Smooth muscle cell (in vitro differentiated cells): ENCODE measurements around the gene BIN1. TPM values are rescaled to one million over a fixed set of nuclear protein-coding genes. Genes with fewer than 3 reads are reported as not detected.

Experiments
- DNase-seq: peaks from one replicate; lab custom pipeline; 2025; ENCODE audit not compliant: unreplicated experiment; lab: John Stamatoyannopoulos, UW
- H2AFZ ChIP-seq: fragments of 200-600 bp; sonication (generic); 2 replicates; pipeline ENCODE4 v1.6.0; 2016; ENCODE audit warnings: antibody characterized with exemption, low read depth, mild to moderate bottlenecking
- H3F3A ChIP-seq: fragments of 200-600 bp; sonication (generic); 2 replicates; pipeline ENCODE4 v1.6.0; 2017; ENCODE audit warnings: antibody characterized with exemption, low read depth
- H3K27ac ChIP-seq: fragments of 200-600 bp; sonication (generic); 2 replicates; pipeline ENCODE4 v1.5.1; 2016; ENCODE audit warnings: low read depth, mild to moderate bottlenecking
- H3K27me3 ChIP-seq: fragments of 200-600 bp; sonication (generic); 2 replicates; pipeline ENCODE4 v1.6.1; 2016; ENCODE audit warnings: low read depth, mild to moderate bottlenecking
- H3K36me3 ChIP-seq: fragments of 200-600 bp; sonication (generic); 2 replicates; pipeline ENCODE4 v1.5.1; 2016; ENCODE audit warnings: low read depth
- H3K4me1 ChIP-seq: fragments of 200-600 bp; sonication (generic); 2 replicates; pipeline ENCODE4 v1.5.1; 2016; ENCODE audit warnings: low read depth
- H3K4me2 ChIP-seq: fragments of 200-600 bp; sonication (generic); 2 replicates; pipeline ENCODE4 v1.6.0; 2016; ENCODE audit warnings: mild to moderate bottlenecking
- H3K4me3 ChIP-seq: fragments of 200-600 bp; sonication (generic); 2 replicates; pipeline ENCODE4 v1.5.1; 2016; ENCODE audit warnings: mild to moderate bottlenecking
- H3K79me2 ChIP-seq: fragments of 200-600 bp; sonication (generic); 2 replicates; pipeline ENCODE4 v1.6.0; 2016; ENCODE audit warnings: low read depth, mild to moderate bottlenecking
- H3K9ac ChIP-seq: fragments of 200-600 bp; sonication (generic); 2 replicates; pipeline ENCODE4 v1.6.0; 2016; ENCODE audit warnings: low read depth
- H3K9me3 ChIP-seq: fragments of 200-600 bp; sonication (generic); replicated peaks from 2 replicates; pipeline ENCODE4 v1.5.1; 2016; ENCODE audit warnings: low read depth
- H4K20me1 ChIP-seq: fragments of 200-600 bp; sonication (generic); 2 replicates; pipeline ENCODE4 v1.6.0; 2016; ENCODE audit warnings: low read depth
- CTCF ChIP-seq: fragments of 200-600 bp; sonication (generic); IDR thresholded peaks from 2 replicates; pipeline ENCODE4 v1.5.1; 2017; ENCODE audit warnings: borderline replicate concordance, mild to moderate bottlenecking, antibody characterized with exemption; ENCODE audit not compliant: insufficient read depth, poor library complexity, severe bottlenecking
- WGBS: methylation state at CpG from one replicate; pipeline ENCODE4 v1.1.7; 2016; ENCODE audit warnings: low lambda C conversion rate; 5-methylcytosine and 5-hydroxymethylcytosine counted together
- polyA plus RNA-seq: library from polyadenylated mRNA; unstranded; fragments of >200 nt; fragmentation: Nextera tagmentation; extraction: Ambion mirVana; gene quantifications from 2 replicates; pipeline ENCODE4 v1.2.1, GENCODE V29; 2016
- total RNA-seq: library from RNA; depleted of rRNA; stranded (reverse); fragments of >200 nt; gene quantifications from 2 replicates; pipeline ENCODE4 v1.2.3, GENCODE V29; 2014

Gene BIN1
- total and polyA plus RNA-seq, 2 experiments from 2014 or later: 25.4 to 32.4 TPM

- Histone ChIP-seq H3K4me2 (no peak overlapping the region), H2AFZ (no peak overlapping the region), H3K27ac (no peak overlapping the region), H3K9me3 (no peaks in the 10 kb centered on the region), H4K20me1 (peaks cover 15% of the 10 kb centered on the region), H3K9ac (no peak overlapping the region), H3F3A (no peaks in the 10 kb centered on the region), H3K36me3 (no peaks in the 10 kb centered on the region), H3K4me1 (no peaks in the 10 kb centered on the region), H3K27me3 (no peaks in the 10 kb centered on the region), H3K79me2 (no peaks in the 10 kb centered on the region), H3K4me3 (no peak overlapping the region)
- 92% methylated on average over 16 of the region's 20 CpGs for WGBS
- DNase-seq: no peak
- no peak for TF ChIP-seq CTCF
Measured at GRCh38 chr2:127068351-127068741, 38.6 kb downstream of the BIN1 start.

- 58% methylated on average over 19 of the region's 19 CpGs for WGBS
- Histone ChIP-seq H3K79me2 (no peaks in the 10 kb centered on the region), H3K36me3 (no peaks in the 10 kb centered on the region), H3K9ac (no peak overlapping the region), H3K27me3 (no peaks in the 10 kb centered on the region), H2AFZ (no peak overlapping the region), H3K4me2 (no peak overlapping the region), H4K20me1 (peaks cover 9% of the 10 kb centered on the region), H3K4me3 (no peak overlapping the region), H3F3A (no peaks in the 10 kb centered on the region), H3K27ac (no peak overlapping the region), H3K4me1 (no peaks in the 10 kb centered on the region), H3K9me3 (no peaks in the 10 kb centered on the region)
- TF ChIP-seq CTCF: peak; percentile 73
- no peak for DNase-seq
Measured at GRCh38 chr2:127067620-127068350, 39.2 kb downstream of the BIN1 start.

DNA sequence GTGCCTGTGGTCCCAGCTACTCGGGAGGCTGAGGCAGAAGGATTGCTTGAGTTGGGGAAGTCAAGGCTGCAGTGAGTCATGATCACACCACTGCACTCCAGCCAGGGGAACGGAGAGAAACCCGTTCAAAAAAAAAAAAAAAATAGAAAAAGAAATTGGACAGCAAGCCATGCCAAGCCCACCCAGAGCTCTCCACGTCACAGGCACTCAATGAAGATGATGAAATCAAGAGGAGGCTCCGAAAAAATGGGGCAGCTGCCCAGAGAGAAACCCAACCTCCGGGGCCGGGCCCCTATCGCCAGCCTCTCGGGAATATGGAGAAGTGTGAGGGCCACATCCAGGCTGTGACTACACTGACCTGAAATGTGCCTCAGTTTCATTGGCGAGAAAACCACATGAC, 40.0 kb downstream of the BIN1 start:
- no peak overlapping the region for H2AFZ ChIP-seq
- no peak overlapping the region for H3K4me2 ChIP-seq
- H3K79me2 ChIP-seq: no peaks in the 10 kb centered on the region
- no peak overlapping the region for H3K9ac ChIP-seq
- no peaks in the 10 kb centered on the region for H3F3A ChIP-seq
- no peaks in the 10 kb centered on the region for H3K4me1 ChIP-seq
- H4K20me1 ChIP-seq: peaks cover 3% of the 10 kb centered on the region
- no peak overlapping the region for H3K27ac ChIP-seq
- WGBS: 89% methylated on average over 10 of the region's 10 CpGs
- TF ChIP-seq CTCF: no peak
- DNase-seq: no peak
- H3K4me3 ChIP-seq: no peak overlapping the region
- no peaks in the 10 kb centered on the region for H3K9me3 ChIP-seq
- no peaks in the 10 kb centered on the region for H3K27me3 ChIP-seq
- no peaks in the 10 kb centered on the region for H3K36me3 ChIP-seq

DNA sequence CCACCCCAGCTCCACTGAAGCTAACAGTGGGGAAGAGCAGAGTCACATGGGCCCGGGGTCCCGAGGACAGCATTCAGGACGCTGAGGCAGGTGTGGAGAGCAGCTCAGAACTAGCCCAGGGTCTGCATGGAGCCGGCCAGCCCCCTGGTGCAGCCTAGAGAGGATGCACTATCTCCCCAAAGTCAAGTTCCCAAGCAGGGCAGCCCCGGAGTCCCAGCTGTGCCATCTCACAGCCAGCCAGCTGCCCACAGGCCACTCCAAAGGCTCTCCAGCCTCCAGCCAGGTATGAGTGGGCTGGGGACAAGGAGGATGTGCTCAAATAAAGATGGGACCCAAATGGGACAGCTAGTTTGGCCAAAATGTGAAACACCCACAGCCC, 41.0 kb downstream of the BIN1 start:
- TF ChIP-seq CTCF: no peak
- Histone ChIP-seq H3K27ac (no peak overlapping the region), H3K36me3 (no peaks in the 10 kb centered on the region), H3K4me3 (no peak overlapping the region), H4K20me1 (no peaks in the 10 kb centered on the region), H2AFZ (no peak overlapping the region), H3K27me3 (no peaks in the 10 kb centered on the region), H3F3A (no peaks in the 10 kb centered on the region), H3K9ac (no peak overlapping the region), H3K9me3 (no peaks in the 10 kb centered on the region), H3K79me2 (no peaks in the 10 kb centered on the region), H3K4me1 (no peaks in the 10 kb centered on the region), H3K4me2 (no peak overlapping the region)
- 78% methylated on average over 5 of the region's 5 CpGs for WGBS
- DNase-seq: no peak
